T-helper 2 cell treated with Interferon-gamma antibody and Interleukin-4, amounts not matched to agents 100 ng/mL and 5 ng/mL, for 36 hours (primary cell): Measurements from ENCODE around the gene NPHP4. TPM values are rescaled to one million over a fixed set of nuclear protein-coding genes. Genes with fewer than 3 reads are reported as not detected.

Experiments
- intact Hi-C: fragments of 100-400 bp; cut with micrococcal nuclease; formaldehyde crosslinking; loops from one replicate; pipeline ENCODE4 v1.15.1; 2023
- total RNA-seq: library from RNA; stranded (reverse); gene quantifications from 2 replicates; pipeline ENCODE4 v1.2.3, GENCODE V29; 2022

The NPHP4 gene
- total RNA-seq, 1 donor from 2014 or later, result 21.6 TPM

DNA sequence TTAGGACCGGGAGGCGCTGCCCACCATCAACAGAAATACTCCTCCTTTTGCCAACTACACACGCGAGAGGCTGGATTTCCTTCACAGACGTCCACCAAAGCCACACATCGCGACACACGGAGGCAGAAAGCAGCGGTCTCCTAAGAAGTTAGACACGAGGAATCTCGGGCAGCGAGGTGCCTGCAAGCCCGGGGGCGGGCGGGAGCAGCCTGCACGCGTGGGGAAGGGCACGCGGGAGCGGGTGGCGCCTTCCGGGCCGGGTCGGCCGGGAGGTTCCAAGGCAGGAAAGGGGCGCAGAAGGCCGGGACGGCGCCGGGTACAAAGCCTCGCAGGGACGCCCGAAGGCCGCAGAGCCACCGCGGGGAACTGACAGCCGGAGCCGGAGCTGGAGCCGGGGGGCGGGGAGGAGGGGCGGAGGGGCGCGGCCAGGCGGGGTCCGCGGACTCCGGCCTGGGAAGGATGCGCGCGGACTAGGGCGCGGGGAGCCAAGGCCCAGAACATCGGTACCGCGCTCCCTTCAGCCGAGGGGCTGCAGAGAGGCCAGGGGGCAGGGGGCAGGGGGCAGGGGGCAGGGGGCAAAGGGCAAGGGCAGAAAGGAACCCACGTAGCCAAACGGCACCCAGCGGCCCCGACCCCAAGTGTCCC, 722 bp downstream of the NPHP4 start:
- intact Hi-C loops, result loop anchor here (1.0 to 2.0 kb wide), 2 partner anchors 36 to 207 kb away; partner anchors contain the start of gene RPL22

DNA sequence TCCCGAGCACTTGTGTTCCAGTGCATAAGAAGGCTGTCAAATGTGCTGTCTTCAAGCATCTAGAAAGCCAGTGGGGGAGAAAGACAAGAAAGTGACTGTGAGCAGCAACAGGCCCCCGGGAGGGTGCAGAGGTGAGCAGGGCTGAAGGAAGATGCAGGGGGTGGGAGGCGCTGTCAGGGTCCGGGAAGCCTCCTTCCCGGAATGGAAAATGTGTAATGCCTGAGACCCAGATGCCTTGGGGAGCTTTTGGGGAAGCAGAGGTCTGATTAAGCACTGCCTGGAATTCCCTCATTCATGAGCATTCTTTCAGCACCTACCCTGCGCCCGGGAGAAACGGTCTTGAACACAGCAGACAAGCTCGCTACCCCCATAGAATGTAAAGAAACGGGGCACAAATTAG, 1.3 kb downstream of the NPHP4 start:
- intact Hi-C loops, result no loop called here

DNA sequence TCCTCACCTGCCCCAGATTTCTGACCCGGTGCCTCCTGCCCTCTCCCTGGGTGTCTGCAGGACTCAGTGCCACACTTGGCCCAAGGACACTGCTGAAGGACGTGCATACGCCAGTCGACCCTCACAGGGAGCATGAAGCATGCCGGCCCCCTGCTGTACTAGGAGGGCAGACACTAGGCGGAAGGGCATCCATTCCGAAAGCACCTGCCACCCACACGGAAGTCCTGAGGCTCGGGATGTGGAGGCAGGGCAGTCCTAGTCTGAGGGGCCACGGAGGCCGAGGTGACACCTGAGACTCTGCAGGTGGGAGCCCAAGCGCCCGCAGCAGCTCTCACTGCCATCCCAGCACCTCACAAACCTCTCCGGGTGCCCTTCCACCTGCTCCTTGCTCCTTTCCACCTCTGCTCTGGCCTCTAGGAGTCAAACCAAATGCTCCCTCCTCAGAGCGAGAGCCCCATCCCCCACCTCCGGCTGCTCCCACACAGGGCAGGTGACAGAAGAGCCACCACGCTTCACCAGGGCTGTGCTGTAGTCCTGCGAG, 2.4 kb downstream of the NPHP4 start:
- intact Hi-C loops, result no loop called here

GRCh38 chr1:5989286-5989605, 3.0 kb downstream of the NPHP4 start:
- intact Hi-C loops, result no loop called here

GRCh38 chr1:5988596-5989285, 3.5 kb downstream of the NPHP4 start:
- intact Hi-C loops, result no loop called here

DNA sequence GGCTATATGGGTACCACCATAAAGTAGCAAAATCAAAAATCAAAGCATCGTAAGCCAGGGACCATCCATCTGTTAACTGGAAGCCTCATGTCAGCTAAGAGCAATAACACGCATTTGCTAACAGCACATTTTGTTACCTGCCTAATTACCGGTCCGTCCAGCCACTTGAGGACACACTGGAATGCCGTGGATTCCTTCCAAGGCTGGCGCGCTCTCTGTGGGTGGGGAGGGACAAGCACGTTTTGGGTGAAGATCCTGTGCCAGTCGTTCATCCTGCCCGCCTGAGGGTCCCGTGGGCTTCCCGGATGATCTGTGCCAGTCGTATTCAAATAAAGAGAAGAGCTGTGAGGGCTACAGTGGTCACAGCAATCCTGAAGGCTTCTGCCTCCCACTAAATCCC, 6.2 kb downstream of the NPHP4 start:
- intact Hi-C loops, result no loop called here

- intact Hi-C loops, result no loop called here
These were observed 7.0 kb downstream of the NPHP4 start for GRCh38 chr1:5985250-5985649.

GRCh38 chr1:5983361-5984103, 8.7 kb downstream of the NPHP4 start:
- intact Hi-C loops, result no loop called here

DNA sequence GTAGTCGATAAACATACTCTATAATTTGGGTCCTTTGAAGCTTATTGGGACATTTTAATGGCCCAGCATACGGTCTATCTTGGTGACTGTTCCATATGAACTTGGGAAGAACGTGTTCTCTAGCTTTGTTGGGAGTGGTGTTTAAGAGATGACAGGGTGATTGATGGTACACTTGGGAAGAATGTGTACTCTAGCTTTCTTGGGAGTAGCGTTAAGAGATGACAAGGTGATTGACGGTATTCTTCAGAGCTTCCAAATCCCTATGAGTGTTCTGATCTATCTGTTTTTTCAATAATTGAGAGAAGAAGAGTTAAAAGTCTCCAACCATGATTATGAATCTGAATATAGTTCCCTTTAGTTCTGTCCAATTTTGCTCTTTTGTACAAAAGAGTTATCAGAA, 9.4 kb downstream of the NPHP4 start:
- intact Hi-C loops, result no loop called here

DNA sequence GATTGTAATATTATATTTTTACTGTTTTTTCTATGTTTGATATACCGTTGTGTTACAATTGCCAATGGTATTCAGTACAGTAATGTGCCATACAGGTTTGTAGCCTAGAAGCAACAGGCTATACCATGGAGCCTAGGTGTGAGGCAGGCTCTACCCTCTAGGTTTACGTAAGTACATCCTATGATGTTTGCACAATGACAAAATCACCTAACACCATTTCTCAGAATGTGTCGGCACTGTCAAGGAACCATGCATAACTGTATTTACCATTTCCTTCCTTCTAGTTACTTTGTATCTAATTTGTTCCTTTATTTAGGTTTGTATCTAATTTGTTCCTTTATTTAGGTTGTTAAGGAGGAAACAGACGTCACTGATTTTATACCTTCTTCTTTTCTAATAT, 9.9 kb downstream of the NPHP4 start:
- intact Hi-C loops, result no loop called here

DNA sequence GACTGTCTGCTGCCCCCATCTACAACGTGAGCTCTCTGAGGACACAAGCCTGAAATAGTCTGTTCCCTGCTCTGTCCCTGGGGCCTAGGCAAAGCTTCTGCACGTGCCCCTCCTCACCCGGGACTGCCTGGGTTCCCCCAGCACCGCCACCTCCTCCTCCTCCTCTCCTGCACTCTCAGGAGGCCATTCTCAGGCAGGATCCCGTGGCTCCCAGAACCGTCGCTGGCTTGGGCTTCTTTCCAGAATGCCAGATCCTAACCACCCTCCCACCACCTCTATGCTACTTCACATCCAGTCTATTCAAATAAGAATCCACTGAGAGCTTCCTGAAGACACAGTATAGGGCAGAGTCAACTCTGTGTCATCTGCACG, 11.2 kb downstream of the NPHP4 start:
- intact Hi-C loops, result no loop called here

DNA sequence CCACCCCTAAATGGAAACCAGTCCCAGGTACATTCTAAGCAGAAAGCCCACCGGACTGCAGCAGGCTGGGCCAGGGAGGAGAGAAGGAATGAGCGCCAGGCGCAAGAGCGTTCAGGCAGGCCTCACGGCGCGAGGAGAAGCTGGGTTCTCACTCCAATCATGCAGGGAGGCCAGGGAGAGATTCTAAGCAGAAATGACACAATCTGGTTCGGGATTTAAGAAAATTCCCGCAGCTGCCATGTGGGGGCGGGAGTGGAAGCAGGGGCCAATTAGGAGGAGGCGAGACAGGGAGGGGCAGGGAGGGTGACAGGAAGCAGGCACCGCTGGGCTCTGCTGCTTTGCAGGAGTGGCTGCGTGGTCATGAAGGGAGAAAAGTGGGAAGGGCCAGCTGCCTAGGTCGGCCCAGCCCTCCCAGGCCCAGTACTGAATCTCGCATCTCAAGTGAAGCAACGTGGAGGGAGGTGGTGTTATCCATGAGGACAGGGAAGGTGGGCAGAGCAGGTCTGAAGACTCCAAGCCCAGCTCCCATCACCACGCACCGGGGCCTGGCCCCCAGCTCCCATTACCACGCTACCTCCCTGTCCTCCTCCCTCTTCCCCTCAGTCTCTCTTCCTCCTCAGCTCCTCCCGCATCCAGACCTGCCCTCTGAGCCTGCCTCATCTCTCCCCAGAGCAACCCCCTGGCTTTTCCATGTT, 11.8 kb downstream of the NPHP4 start:
- intact Hi-C loops, result no loop called here

- intact Hi-C loops, result no loop called here
These were observed 12.5 kb downstream of the NPHP4 start for GRCh38 chr1:5979536-5980313.

GRCh38 chr1:5978452-5978851, 13.8 kb downstream of the NPHP4 start:
- intact Hi-C loops, result no loop called here

GRCh38 chr1:5977494-5978444, 14.5 kb downstream of the NPHP4 start:
- intact Hi-C loops, result no loop called here

- intact Hi-C loops, result no loop called here
These were observed 15.3 kb downstream of the NPHP4 start for GRCh38 chr1:5976726-5977493.

DNA sequence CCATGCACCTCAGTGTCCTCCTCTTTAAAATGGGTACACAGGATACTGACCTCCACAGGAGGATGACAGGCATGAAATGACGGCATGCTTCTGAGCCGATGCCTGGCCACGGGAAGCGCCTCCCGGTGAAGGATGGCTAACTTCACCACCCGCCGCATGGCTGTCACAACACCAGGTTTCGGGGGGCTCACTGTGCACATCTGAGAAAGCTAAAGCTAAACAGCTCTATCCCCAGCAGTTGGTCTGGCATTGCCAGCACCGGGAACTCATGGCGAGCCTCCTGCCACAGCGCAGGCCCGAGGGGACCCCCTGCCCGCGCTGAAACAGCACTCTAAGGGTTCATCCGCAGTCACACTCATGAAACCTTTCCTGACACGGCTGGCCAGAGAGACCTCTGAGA, 16.0 kb downstream of the NPHP4 start:
- intact Hi-C loops, result no loop called here

- intact Hi-C loops, result loop anchor here (2.0 kb wide), 1 partner anchor 59 kb away; no protein-coding TSS in a partner anchor
These were observed 16.9 kb downstream of the NPHP4 start for GRCh38 chr1:5975133-5975880.
